Testis (tissue), 3 donors: Measurements from ENCODE around the gene MAPKAPK2. TPM values are rescaled to one million over a fixed set of nuclear protein-coding genes. Genes with fewer than 3 reads are reported as not detected.

Experiments
- DNase-seq: peaks from one replicate; pipeline ENCODE4 v3.0.0-alpha.2; 2019
- H3K27ac ChIP-seq, 2 donors: fragments of 200-600 bp; sonication (generic); one replicate each; pipeline ENCODE4 v1.5.1; 2019
- H3K27me3 ChIP-seq: fragments of 200-600 bp; sonication (generic); one replicate; pipeline ENCODE4 v1.5.1; 2019
- H3K36me3 ChIP-seq: fragments of 200-600 bp; sonication (generic); one replicate; pipeline ENCODE4 v1.5.1; 2017; ENCODE audit warnings: low read depth; ENCODE audit errors: missing control alignments
- H3K4me1 ChIP-seq: fragments of 200-600 bp; sonication (generic); one replicate; pipeline ENCODE4 v1.5.1; 2019
- H3K4me3 ChIP-seq, 2 donors: fragments of 200-600 bp; sonication (generic); one replicate each; pipeline ENCODE4 v1.5.1; 2017 to 2019
- H3K9me3 ChIP-seq: fragments of 200-600 bp; sonication (generic); one replicate; pipeline ENCODE4 v1.5.1; 2017
- POLR2A ChIP-seq: fragments of 450-650 bp; IDR thresholded peaks from one replicate; pipeline ENCODE4 v1.6.1; 2017; ENCODE audit warnings: antibody characterized with exemption, mild to moderate bottlenecking, moderate library complexity
- WGBS, 2 donors: methylation state at CpG; one replicate each; pipeline ENCODE4 v1.1.5; 2018; 5-methylcytosine and 5-hydroxymethylcytosine counted together
- intact Hi-C: fragments of 100-400 bp; cut with DNase I; formaldehyde crosslinking; loops from one replicate; pipeline ENCODE4 v1.15.1; 2023; ENCODE audit warnings: low total_unique reads
- polyA plus RNA-seq: library from polyadenylated mRNA; stranded (reverse); fragments of 350-450 nt; fragmentation: Illumina TruSeq; extraction: RNeasy Lipid Tissue Mini Kit (QIAGEN cat#74804); gene quantifications from one replicate; pipeline ENCODE4 v1.2.3, GENCODE V29; 2014; ENCODE audit warnings: low read depth, low replicate concordance; ENCODE audit not compliant: insufficient read depth
- total RNA-seq, 2 donors: library from RNA; depleted of rRNA; stranded (reverse); fragments of >200 nt; gene quantifications; one replicate each; pipeline ENCODE4 v1.2.3, GENCODE V29; 2016
- TF ChIP-seq, protein P1 (sequence below), 3 experiments: fragments of 450-650 bp in 2 of 3; fragments of 200-600 bp in 1 of 3; sonication (generic) in 1 of 3; IDR thresholded peaks; one replicate each; pipeline ENCODE4 v1.5.1; 2016 to 2019; ENCODE audit warnings: antibody characterized with exemption in 3 of 3, mild to moderate bottlenecking in 2 of 3, moderate library complexity in 1 of 3

The MAPKAPK2 gene
- total and polyA plus RNA-seq, 3 donors from 2014 or later, result 66.3 to 76.5 (median 69.1) TPM

DNA sequence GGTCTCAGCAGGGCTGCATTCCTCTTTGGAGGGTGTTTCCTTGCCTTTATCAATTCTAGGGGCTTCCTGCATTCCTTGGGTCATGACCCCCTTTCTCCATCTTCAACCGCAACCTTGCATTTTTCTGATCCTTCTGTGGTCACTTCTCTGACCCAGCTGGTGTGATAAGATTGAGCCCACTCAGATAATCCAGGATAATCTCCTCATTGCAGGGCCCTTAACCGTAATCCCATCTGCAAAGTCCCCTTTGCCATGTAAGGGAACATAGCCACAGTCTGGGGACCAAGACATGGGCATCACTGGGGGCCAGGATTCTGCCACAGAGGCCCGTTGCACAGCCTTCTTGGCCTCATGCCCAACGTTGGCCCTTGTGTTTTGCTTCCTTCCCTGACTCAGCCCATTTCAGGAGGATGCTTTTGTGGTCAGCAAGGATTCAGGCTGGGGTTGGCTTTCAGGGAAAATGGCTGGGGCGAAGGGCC lies 50.9 kb downstream of the MAPKAPK2 start:
- DNase-seq, result no peak
- TF ChIP-seq, protein P1, sequence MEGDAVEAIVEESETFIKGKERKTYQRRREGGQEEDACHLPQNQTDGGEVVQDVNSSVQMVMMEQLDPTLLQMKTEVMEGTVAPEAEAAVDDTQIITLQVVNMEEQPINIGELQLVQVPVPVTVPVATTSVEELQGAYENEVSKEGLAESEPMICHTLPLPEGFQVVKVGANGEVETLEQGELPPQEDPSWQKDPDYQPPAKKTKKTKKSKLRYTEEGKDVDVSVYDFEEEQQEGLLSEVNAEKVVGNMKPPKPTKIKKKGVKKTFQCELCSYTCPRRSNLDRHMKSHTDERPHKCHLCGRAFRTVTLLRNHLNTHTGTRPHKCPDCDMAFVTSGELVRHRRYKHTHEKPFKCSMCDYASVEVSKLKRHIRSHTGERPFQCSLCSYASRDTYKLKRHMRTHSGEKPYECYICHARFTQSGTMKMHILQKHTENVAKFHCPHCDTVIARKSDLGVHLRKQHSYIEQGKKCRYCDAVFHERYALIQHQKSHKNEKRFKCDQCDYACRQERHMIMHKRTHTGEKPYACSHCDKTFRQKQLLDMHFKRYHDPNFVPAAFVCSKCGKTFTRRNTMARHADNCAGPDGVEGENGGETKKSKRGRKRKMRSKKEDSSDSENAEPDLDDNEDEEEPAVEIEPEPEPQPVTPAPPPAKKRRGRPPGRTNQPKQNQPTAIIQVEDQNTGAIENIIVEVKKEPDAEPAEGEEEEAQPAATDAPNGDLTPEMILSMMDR (IDR thresholded peaks at IDR 0.05), result no peak
- no peak for TF ChIP-seq POLR2A
- 67 to 79% methylated on average over 5 of the region's 5 CpGs for WGBS, 2 donors
- intact Hi-C loops, result loop anchor here (5.0 kb wide), 1 partner anchor 177 kb away; no protein-coding TSS in a partner anchor
- H3K27me3 ChIP-seq, result no peaks in the 10 kb centered on the region
- no peaks in the 10 kb centered on the region for H3K9me3 ChIP-seq
- no peak overlapping the region for H3K27ac ChIP-seq
- H3K4me1 ChIP-seq, result peaks cover 19% of the 10 kb centered on the region
- H3K36me3 ChIP-seq, result no peaks in the 10 kb centered on the region
- no peak overlapping the region for H3K4me3 ChIP-seq

DNA sequence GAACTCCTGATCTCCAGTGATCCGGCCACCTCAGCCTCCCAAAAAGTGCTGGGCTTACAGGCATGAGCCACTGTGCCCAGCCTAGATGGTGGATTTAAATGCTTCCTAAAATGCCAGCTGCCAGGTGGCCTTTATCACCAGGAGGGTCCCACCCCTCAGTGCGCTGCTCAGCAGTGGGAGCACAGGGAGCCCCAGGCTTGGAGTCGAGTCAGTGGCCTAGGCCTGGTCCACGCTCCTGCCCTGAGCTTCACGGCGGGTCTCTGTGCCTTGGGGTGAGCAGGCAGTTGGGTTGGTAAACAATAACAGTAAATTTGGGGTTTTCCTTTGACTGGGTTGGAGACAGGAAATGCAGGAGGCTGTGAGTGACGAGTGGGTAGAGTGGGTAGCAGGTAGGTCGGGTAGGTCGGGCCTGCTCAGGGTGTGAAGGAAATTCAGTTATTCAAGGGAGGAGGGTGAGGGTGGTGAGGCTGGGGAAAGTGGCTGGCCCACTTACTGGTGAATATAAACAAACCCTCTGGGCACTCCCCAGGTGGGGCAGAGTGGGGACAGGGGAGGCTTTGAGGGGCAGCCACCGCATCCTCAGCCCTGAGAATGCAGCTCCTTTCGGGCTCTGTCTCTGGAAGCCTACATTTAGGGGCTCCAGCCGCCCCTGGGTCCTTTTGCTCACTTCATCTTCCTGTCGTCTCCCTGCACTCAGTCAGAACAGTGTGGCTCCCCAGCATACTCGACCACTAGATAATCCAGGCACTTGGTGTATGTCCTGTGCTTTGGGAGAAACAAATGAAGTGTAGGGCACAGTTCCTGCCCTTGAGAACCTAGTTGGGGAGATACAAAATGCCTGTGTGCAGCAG lies 52.4 kb downstream of the MAPKAPK2 start:
- peak overlapping the region in 1 of 2 donors; percentile 13 for H3K27ac ChIP-seq
- 82 to 86% methylated on average over 11 to 14 of the region's 14 CpGs for WGBS, 2 donors
- intact Hi-C loops, result loop anchor here (5.0 kb wide), 1 partner anchor 175 kb away; no protein-coding TSS in a partner anchor

DNA sequence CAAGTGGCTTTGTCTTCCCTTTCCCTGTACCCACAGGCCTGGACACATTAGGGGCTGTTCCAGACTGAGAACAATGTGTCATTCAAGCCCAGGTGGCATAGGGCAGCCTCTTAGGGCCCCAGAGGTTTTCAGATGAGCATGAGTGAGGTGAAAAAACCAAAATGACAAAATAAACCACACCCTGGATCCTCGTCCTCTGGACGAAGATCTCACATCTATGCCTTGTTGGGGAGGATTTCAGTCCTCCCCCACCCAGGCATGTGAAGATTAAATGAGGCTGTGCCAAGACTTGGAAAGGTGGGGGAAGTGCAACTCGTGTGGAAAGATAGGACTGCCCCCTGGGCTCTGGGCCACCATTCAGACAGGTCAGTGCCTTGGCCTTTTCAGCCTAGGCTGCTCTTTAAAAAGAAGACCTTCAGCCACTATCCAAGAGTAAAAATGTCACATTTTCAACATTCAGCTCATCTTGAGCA lies 53.1 kb downstream of the MAPKAPK2 start:
- Histone ChIP-seq H3K4me1 (peaks cover 18% of the 10 kb centered on the region), H3K9me3 (no peaks in the 10 kb centered on the region), H3K36me3 (no peaks in the 10 kb centered on the region), H3K27ac (peak overlapping the region in 1 of 2 donors; percentile 13), H3K27me3 (no peaks in the 10 kb centered on the region), H3K4me3 (no peak overlapping the region)
- intact Hi-C loops, result loop anchor here (5.0 kb wide), 1 partner anchor 175 kb away; no protein-coding TSS in a partner anchor
- 49 to 53% methylated on average over 3 of the region's 3 CpGs for WGBS, 2 donors
- peak; percentile 75 for DNase-seq
- TF ChIP-seq POLR2A, result no peak
- TF ChIP-seq, protein P1 (IDR thresholded peaks at IDR 0.05), result no peak

More for the DNA sequence above, 52.4 kb downstream of the MAPKAPK2 start:
- Histone ChIP-seq H3K9me3 (no peaks in the 10 kb centered on the region), H3K4me1 (peaks cover 19% of the 10 kb centered on the region), H3K27me3 (no peaks in the 10 kb centered on the region), H3K36me3 (no peaks in the 10 kb centered on the region), H3K4me3 (no peak overlapping the region)
- no peak for DNase-seq
- TF ChIP-seq, protein P1 (IDR thresholded peaks at IDR 0.05), result no peak
- no peak for TF ChIP-seq POLR2A

DNA sequence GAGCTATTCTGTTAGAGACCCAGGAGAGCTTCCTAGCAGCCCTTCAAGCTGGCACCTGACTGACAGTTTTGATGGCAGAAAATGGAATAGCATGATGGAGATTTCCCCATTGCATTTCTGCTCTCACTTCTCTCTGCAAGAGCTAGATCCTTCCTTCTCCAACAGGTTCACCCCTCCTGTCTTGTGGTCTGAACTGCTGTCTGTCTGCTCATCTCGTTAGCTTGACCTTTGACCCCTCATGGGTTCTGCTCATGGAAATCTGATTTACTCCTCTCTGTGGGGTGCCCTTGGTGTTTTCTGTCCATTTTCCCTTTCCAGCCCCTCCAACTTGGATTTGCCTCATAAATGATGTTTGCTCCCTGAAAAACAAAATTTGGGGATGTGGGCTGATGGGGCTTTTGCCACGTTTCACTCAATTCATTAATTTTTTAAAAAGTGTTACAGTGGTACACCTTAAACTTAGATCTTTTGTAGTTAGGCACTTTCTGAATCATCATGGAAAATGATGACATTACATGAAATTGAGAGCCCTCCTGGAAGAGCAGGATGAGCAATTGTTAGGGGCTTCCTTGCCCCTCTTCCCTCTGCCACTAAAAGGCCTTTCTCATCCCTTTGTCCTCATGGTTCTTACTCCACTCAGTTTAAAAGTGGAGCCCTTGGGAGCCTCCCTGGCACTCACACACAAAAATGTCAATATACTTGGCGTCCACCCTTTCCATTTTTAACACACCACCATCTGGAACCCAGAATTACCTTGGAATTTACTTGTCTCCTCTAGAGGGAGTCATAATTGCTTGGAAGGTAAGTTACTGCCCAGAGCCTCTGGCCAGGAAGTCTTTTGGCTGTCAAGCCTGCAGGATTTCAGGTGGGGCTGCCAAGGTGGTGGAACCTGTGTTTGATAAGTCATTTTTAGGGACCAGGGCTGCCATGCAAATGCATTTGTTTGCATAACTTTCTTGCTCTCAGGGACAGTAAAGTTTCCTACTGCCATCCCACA lies 54.0 kb downstream of the MAPKAPK2 start:
- Histone ChIP-seq H3K36me3 (no peaks in the 10 kb centered on the region), H3K9me3 (no peaks in the 10 kb centered on the region), H3K4me1 (peaks cover 13% of the 10 kb centered on the region), H3K27me3 (no peaks in the 10 kb centered on the region), H3K27ac (no peak overlapping the region), H3K4me3 (no peak overlapping the region)
- intact Hi-C loops, result loop anchor here (5.0 kb wide), 1 partner anchor 174 kb away; no protein-coding TSS in a partner anchor
- DNase-seq, result no peak
- 73 to 87% methylated on average over 3 of the region's 3 CpGs for WGBS, 2 donors
- TF ChIP-seq, protein P1 (IDR thresholded peaks at IDR 0.05), result peak in 1 of 3 experiments; percentile 8
- TF ChIP-seq POLR2A, result no peak
